Medulla oblongata (tissue), 1 donor: ENCODE results near the gene C10orf88.

ENCODE experiments used
- DNase-seq: peaks from one replicate; pipeline ENCODE4 v3.0.0-alpha.2; 2015; ENCODE audit errors: extremely low spot score

The C10orf88 gene, protein sequence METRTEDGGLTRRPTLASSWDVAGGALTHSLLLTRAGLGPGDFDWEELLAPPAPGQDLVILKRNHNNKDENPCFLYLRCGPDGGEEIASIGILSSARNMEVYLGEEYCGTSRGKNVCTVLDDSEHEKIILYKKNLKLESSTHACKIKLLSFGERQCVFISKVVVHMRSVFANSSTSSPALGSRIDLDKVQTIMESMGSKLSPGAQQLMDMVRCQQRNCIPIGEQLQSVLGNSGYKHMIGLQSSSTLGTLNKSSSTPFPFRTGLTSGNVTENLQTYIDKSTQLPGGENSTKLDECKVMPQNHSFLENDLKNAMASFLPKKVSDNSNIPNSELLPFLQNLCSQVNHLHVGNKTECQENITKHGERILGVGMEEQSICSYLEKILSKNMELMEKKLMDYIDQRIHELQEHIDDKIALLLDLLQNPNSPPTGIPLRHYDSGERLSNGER

GRCh38 chr10:122953902-122954730, at the start of gene C10orf88:
Gene C10orf88 (minus strand): TSS chr10:122954227. CDS start chr10:122954178, 49 bp downstream.
- peak; percentile 98 for DNase-seq

DNA sequence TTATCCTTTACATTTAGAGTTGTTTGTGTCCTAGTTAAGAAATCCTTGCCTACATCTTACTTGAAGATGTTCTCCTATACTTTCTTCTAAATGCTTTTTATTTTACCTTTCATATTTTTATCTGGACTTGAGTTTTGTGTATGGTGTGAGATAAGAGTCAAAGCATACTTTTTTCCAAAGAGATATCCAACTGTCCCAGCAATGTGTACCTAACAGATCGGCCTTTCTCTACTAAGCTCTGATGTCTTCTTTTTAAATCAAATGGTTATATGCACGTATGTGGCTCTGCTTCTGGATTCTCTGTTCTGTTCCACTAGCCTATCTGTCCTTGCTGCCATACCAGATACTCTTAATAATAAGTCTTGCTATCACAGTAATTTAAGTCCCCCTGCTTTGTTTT, 47.3 kb upstream of the C10orf88 start:
- DNase-seq: no peak

DNA sequence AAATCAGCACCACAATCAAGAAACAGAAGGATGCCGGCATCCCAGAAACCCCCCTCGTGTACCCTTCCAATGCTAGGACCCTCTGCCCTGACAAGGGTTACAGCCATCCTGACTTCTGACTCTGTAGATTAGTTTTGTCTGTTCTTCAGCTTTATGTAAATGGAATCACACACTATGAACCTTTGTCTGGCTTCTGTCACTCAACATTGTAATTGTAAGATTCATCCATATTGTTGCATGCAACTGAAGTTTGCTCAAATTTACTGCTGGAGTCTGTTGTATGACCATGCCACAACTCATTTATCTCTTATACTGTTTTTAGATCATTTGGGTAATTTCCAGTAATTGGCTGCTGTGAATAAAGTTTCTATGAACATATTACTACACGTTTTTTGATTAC, 46.1 kb upstream of the C10orf88 start:
- no peak for DNase-seq

GRCh38 chr10:122999347-122999746, 45.3 kb upstream of the C10orf88 start:
- DNase-seq: no peak

DNA sequence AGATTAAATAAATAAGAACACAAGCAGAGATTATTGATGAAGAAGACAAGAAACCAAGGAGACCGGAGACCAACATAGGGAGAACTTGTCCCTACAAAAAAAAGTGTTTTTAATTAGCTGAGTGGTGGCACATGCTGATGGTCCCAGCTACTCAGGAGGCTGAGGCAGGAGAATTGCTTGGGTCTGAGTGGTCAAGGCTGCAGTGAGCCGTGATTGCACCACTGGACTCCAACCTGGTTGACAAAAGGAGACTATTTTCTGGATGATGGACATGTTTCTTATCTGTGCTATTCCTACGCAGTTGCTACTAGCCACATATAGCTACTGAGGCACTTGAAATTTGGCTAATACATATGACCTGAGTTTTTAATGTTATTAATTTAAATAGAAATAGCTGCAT, 44.9 kb upstream of the C10orf88 start:
- no peak for DNase-seq

- DNase-seq: no peak
Observed at GRCh38 chr10:122998360-122998917, 44.4 kb upstream of the C10orf88 start.

GRCh38 chr10:122997864-122998263, 43.8 kb upstream of the C10orf88 start:
- DNase-seq: no peak

DNA sequence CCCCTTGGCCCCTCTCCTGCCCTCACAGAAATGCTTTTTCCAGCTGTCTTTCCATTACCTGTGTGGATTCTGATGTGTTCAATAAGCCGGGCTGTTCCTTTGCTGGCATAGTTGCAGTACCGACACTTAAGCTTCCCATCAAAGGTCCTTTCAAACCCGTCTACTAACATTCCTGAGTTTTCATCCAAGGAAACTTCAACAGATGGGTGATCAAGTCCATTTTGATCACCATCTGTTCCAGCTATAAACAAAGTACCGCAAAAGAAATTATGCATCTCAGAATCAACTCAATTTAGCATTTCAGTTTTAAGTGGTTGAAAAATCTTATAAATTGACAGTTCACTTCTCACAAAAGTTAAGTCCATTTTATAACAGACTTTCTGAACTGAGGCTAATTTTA, 41.9 kb upstream of the C10orf88 start:
- no peak for DNase-seq

- DNase-seq: no peak
Observed at GRCh38 chr10:122993797-122994336, 39.8 kb upstream of the C10orf88 start.

DNA sequence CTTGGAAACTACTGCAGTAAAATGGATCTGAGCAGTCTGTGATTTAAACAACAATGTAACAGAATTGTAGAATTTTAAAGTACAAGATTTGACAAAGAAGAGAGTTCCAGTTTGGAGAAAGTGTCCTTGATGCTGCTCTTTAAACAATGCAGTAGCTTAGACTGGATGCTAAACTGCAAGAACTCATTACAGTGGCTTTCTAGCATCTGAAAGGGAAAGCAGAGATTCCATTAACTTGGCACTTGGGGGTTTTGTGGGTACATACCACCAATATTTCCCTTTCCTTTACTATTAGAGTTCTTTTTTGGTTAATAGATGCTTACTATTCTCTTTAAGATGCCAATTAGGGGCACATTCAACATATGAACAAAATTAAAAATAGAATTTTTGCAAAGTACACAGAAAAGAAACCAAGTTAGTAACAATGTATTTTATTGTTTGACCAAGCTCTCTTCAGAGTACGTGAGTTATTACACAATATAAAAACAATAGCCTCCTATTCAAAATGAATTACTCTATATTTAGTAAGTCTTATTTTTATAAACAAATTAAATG, 38.1 kb upstream of the C10orf88 start:
- DNase-seq: peak; percentile 48

DNA sequence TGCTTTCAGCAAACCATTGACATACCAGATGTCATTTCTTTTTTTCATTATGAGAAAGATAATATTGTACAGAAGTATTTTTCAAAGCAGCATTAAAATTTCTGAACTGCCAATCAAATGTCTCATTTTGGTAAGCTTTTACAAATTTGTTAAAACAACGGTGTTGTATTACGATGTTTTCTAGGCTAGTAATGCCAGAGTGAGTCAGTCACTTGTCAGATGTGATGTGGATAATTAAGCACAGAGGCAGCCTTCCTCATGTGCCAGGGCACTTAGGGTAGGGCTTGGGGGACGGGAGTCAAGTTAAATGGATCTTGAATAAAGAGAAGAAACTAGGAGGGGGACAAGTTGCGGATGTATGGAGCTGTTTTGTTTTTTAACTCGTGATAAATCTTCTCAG, 36.3 kb upstream of the C10orf88 start:
- DNase-seq: no peak

DNA sequence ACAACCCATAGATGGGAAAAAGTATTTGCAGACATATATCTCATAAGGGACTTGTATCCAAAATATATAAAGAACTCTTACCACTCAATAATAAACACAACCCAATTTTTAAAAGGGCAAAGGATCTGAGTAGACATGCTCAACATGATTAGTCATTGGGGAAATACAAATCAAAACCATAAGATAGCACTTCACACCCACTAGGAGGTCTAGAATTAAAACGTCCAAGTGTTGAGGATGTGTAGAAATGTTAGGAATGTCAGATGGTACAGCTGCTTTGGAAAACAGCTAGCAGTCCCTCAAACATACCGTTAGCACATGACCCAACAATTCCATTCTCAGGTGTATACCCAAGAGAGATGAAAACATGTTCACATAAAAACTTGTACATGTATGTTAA, 34.5 kb upstream of the C10orf88 start:
- DNase-seq: no peak

DNA sequence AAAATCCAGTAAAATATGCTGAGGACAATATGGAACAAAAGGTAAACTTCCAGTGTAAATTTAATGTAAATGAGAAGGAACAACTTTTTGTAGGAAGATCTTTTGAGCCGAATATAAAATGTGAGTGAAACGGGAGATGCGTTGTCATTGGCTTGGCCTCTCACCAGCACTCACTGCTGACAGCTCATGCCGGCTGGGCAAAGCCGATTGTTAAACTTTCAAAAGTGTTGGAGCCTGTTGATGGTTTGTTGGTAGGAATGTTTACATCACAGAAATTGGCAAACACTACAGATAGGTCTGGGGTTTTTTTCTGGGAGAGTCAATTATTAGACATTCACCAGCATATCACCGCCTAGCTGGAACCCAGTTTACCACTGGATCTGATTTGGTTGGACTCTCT, 32.3 kb upstream of the C10orf88 start:
- no peak for DNase-seq

DNA sequence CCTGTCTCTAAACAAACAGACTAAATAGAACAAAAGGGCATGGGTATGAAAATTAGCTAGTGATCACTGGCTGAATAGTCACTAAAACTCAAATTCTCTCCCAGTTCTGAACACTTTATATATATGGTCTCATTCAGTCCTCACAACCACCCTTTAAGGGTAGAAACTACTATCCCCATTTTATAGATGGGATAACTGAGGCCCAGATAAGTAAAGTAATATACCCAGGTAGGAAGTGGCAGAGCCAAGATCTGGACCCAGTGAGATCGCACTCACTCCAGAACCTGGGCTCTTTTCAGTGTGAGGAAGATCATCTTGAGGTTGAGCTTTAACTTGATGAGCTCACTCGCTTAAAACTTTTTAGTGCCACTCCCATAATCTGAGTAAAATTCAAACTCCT, 30.7 kb upstream of the C10orf88 start:
- DNase-seq: no peak

GRCh38 chr10:122983898-122984297, 29.9 kb upstream of the C10orf88 start:
- no peak for DNase-seq

DNA sequence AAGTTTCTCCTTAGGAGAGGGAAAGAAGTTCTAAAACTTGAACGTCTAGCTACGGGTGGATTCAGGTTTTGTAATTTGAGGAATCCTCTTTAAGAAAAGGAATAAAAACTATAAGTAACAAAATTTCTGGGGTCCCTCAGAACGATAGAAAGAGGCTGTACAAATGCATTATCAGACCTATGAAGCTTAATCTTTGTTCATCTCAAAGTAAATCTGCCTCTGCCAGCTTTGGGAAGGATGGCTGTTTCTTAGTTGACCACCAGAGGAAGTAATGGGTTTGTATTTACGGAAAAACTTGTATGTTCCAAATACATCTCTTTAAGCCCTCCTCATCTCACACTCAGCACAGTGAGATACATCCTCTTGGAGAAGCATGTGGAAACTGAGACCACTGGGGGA, 27.0 kb upstream of the C10orf88 start:
- DNase-seq: no peak

DNA sequence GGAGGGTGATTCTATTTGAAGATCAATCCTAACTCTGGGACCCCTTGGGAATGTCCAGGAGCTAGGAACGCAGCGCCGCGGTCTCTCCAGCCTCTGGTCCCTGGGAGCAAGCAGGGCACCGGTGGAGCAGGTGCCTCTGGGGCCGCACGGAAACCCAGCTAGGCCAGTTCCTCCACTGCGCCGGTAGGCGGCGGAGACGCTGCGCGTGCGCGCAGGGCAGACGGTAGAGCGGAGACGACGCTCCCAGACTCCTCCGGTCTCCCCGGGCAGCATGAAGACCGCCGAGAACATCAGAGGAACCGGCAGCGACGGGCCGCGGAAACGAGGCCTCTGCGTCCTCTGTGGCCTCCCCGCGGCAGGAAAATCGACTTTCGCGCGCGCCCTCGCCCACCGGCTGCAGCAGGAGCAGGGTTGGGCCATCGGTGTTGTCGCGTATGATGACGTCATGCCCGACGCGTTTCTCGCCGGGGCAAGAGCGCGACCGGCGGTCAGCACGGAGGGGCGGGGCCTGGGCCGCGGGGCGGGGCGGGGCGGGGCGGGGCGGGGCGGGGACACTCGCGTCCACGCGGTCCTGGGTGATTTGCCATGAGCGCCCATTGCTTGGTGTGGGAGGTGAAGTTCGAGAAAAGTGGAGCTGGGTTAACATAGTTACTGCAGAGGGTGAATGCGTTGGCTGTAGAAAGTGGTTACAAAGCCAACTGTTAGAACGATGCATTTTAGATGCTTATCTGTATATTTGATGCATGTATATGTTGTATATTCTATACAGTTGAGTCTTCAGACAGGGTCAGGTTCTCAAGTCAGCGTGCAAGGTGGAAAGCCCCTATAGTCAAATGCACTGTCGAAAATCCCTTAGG, 26.4 kb upstream of the C10orf88 start, which contains the start of gene PSTK:
Gene PSTK (plus strand): TSS at position 193 of the 857 bp plus-strand sequence. CDS start 79 bp downstream, at position 272.
- peak; percentile 93 for DNase-seq

DNA sequence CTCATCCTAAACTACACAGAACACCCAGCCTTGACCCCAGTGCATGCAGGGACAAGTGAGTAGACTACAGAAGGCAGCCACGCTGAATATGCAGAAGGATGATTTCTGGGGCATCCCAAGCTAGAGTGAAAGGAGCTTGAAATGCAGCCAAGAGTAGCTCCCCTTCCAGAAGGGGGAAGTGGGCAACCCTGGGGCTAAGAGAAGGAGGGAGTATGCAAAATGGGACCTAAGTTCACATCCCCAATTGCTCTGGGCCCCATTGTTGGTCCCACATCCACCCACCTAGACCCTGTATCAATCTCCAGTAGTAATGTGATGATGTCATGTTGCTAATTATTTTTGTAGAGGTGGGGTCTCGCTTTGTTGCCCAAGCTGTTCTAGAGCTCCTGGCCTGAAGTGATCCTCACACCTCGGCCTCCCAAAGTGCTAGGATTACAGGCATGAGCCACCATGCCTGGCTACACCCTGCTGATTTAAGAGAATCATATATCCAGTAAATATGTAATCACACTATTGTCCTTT, 20.6 kb upstream of the C10orf88 start:
- DNase-seq: no peak

DNA sequence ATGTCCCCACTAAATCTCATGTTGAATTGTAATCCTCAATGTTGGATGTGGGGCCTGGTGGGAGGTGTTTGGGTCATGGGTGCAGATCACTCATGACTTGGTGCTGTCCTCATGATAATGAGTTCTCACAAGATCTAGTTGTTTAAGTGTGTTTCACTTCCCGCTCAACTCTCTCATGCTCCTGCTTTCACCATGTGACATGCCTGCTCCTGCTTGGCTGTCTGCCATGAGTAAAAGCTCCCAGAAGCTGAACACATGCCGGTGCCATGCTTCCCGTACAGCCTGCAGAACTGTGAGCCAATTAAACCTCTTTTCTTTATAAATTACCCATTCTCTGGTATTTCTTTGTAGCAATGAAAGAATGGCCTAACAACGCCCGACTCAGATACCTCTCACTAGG, 20.0 kb upstream of the C10orf88 start:
- DNase-seq: no peak

GRCh38 chr10:122968698-122969097, 14.7 kb upstream of the C10orf88 start:
- no peak for DNase-seq

DNA sequence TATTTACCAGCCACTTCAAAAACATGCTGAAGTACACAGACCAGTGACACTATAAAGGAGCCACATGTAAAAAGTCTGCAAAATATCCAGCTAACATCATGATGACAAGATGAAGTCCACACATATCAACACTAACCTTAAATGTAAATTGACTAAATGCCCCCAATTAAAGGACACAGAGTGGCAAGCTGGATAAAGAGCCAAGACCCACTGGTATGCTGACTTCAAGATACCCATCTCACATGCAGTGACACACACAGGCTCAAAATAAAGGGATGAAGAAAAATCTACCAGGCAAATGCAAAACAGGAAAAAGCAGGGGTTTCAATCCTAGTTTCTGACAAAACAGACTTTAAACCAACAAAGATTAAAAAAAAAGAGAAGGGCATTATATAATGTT, 12.9 kb upstream of the C10orf88 start:
- DNase-seq: no peak
